Right lobe of liver (tissue), 4 donors: ENCODE measurements around the gene PCNX1.

Experiments used
- CTCF ChIP-seq, 4 donors: fragments of 200-600 bp in 3 of 4; fragments of 450-650 bp in 1 of 4; IDR thresholded peaks; one replicate each; pipeline versions ENCODE4 v1.5.1 to v1.8.0; 2016 to 2022; ENCODE audit warnings: antibody characterized with exemption in 4 of 4, mild to moderate bottlenecking in 2 of 4
- POLR2A ChIP-seq: fragments of 450-650 bp; IDR thresholded peaks from one replicate; pipeline ENCODE4 v1.6.1; 2017; ENCODE audit warnings: antibody characterized with exemption, mild to moderate bottlenecking
- donor health status: DM: no; HTN: no; CAD: no.
- donor health status: DM: no; HTN: no; CAD: no.
- donor health status: DM: no; HTN: yes; CAD: no.

GRCh38 chr14:70888681-70889175, 18.5 kb upstream of the PCNX1 start:
- TF ChIP-seq POLR2A (no peak), CTCF (IDR thresholded peaks at IDR 0.05) (no peak)
